HG03103 (cell line): ENCODE results near the gene BMP8B.
A peak's percentile ranks its signal among the peaks of the same experiment; 100 is the strongest.
"Not testable (repeated sequence)": the region's sequence is repeated elsewhere in the genome, so short reads cannot be mapped to it uniquely, and the experiment has no call there.

Source experiments
- ATAC-seq: cut with Tn5 transposase; IDR thresholded peaks from one replicate; pipeline ENCODE4 v1.9.1; 2021; ENCODE audit warnings: low read depth; ENCODE audit not compliant: unreplicated experiment

Gene BMP8B, protein sequence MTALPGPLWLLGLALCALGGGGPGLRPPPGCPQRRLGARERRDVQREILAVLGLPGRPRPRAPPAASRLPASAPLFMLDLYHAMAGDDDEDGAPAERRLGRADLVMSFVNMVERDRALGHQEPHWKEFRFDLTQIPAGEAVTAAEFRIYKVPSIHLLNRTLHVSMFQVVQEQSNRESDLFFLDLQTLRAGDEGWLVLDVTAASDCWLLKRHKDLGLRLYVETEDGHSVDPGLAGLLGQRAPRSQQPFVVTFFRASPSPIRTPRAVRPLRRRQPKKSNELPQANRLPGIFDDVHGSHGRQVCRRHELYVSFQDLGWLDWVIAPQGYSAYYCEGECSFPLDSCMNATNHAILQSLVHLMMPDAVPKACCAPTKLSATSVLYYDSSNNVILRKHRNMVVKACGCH

DNA sequence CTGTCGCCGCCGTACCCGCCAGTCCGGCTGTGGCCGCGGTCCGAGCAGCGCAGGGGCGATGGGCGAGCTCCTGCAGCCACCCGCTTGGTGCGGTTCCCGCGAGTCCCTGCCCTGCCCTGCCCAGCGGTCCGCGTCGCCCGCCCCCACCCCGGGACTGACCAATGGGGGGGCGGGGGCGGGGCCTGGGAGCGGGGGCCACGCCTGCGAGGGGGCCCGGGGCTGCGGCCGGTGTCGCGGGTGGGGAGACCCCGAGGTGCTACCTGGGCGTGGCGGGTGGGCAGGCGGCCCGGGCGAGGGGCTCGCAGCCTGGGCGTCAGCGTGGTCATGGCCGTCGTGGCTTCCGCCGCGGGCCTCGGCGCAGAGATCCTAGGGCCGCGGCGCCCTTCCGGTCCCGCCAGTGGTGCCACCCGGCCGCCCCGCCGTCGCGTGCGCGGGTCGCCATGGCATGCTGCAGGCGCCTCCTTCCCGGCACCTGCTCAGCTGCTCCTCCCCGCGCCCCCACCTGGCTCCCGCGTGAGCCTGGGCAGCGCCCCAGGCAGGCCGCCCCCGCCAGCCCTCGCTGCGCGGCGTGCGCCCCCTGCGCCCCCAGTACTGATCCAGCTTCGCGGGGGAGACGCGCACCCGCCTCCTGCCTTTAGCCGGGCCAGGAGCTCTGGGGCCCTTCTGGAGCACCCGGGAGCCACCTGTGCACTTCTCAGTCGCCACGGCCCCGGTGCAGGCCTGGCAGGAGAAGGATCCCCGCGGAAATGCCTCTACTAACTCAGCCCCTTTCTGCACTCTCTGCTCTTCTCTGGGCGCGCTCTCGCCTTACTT lies at the start of gene BMP8B:
Gene BMP8B (minus strand): TSS at position 108 of the 813 bp plus-strand sequence. CDS start 380 bp downstream, outside the sequence.
- no peak for ATAC-seq

DNA sequence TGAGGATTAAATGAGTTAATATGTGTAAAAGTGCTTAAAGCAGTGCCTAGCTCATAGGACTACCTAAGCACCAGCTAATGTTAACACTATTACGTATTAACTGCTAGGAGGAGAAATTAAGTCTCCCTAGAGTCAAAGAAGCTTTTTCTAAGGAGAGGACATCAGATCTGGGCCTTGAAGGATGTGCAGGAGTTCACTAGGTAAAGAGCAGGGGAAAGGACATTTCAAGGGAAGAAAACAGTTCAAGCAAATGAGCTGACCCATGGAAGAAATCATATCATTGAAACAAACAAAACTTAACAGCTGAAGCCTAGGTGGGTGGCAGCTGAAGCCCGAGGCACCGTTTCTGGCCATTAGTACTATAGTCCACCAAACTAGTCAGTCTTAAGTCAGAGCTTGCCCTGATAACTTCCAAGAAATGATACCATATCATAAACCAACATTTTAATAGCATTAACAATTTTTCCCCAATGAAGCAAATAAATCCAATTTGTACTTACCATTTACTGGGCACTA lies 48.0 kb upstream of the BMP8B start:
- no peak for ATAC-seq

DNA sequence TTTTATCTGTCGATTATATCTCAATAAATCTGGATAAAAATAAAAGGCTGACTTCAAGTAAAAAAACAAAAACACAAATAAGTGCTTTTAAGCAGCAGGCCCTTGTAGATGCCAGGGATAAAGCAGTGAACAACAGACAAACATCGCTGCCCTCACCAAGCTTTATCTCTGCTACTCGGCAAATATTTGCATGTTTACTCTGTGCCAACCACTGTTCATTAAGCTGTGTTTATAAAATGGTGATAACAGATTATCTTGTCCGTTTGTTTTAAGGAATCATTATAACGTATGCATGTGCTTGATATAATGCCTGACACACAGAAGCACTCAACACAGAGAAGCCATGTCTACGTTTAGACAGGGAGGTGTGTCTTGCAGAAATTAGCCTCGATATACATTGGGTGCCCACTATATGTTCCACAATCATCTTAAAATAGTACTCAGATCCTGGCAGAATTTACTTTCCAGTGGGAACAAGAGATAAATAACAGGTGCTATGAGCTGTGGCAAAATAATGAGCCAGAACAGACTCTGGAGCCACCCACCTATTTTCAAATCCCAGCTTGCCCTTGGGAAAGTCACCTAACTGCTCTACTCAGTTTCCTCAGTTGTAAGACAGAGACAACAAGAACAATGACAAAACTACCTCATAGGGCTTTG lies 47.4 kb upstream of the BMP8B start:
- no peak for ATAC-seq

DNA sequence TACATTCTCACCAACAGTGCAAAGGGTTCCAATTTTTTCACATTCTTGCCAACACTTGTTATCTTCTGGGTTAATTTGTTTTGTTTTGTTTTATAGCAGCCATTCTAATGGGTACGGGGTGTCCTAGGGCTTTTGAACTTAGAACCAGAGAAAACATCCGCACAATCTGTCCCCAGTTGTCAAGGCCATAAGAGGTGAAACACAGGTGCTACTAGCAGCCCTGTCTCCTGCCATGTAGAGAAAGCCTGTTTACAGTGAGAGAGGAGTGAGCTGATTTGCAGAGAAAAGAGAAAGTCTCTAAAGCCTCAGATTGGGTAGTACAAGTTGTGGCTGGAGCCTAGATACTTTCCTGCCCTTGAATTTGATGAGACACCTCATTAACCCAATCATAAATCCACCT lies 46.4 kb upstream of the BMP8B start:
- ATAC-seq: no peak

DNA sequence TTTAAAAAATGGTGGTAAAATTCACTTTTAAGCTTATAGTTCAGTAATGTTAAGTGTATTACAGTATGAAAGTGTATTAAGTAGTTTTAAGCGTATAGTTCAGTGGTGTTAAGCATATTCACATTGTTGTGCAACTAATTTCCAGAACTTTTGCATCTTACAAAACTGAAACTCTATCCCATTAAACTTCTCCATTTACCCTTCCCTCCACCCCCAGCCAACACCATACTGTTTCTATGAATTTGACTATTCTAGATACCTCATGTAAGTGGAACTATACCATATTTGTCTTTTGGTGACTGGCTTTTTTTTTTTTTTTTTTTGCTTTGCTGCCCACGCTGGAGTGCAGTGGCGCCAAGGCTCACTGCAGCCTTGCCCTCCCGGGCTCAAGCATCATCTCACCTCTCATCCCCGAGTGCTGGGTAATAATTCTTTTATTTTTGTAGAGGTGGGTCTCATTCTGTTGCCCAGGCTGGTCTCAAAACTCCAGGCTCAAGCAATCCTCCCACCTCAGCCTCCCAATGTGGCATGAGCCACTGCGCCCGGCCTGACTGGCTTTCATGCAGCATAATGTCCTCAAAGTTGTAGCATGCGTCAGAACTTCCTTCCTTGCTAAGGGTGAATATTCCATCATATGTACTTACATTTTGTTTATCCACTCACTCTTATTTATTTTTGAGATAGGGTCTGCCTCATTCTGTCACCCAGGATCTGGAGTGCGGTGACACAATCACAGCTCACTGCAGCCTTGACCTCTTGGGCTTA lies 45.1 kb upstream of the BMP8B start:
- no peak for ATAC-seq

DNA sequence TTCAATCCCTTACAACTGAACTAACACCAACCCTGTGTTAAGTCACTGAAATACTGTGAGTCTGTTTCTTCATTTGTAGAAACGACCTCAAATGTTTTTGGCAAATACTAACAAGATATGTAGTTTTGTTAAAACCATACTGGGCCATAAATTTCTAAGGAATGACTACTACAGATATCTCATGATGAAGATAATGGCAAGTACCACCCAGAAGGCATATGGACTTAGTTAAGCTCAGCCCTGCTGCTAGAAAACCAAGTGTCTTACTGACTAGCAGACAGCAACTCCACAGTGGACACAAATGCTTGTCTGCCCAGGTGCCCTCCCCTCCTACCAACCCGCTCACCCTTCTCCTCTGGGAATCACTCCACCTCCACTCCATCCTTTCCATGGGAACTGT lies 44.5 kb upstream of the BMP8B start:
- no peak for ATAC-seq

DNA sequence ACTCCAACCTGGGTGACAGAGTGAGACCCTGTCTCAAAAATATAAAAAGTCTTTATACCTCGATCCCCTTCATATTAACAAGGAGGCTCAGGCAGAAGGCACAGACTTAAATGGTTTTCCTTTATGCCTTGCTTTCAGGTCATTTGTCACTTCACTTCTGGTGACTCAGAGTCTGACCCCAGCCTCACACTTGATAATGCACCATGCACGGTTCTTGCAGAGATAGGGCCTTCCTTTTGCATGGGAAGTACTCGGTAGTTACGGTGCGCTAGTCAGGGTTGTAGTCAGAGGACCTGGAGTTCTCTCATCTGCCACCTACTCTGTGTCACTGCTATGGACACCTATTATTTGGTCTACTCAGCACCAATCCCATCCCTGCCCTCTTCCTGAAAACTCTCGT lies 43.6 kb upstream of the BMP8B start:
- no peak for ATAC-seq

DNA sequence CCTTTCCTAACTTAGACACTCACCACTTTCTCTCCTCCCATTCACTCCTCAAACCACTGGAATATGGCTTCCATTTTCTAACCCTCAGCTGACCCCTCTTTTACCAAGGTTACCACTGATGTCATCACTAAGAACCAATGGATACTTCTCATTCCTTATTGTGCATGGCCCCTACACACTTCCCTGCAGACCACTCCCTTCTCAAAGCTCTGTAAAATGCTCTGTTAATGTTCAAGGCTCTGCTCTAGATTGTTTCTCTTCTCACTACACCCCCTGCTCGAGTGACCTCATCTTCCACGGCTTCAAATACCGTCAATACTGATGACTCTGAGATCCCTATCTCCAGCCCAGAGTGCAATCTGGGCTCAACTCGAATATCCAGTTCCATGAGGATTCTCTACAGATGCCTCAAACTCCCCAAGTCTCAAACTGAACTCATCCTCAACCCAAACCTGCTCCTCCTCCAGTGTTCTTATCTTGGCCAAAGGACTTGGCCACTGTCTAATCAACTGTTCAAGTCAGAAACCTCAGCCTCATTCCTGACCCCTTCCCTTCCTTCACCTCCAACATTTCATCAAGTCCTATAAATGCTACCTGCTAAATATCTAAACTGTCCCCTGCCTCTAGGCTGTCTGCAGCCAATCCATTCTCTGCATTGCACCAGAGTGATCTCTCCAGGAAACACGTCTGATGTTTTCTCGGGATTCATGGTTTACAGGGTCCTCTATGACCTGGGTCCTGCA lies 41.3 kb upstream of the BMP8B start:
- no peak for ATAC-seq

DNA sequence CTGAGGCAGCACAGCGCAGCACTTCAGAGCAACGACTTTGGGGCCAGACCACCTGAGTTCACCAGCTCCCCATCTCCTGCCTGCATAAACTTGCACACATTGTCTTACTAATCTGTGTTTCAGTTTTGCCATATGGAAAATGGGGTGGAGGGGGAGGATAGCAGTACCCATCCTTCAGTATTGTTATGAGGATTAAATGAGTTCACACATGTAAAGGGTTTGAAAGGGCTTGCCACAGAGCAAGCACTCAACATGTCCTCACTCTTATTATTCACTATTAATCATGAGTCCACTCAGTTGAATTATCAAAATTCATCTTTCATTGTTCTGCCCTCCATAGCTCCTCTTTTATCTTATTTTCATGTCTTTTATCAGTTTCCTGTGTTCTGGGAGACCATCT lies 40.1 kb upstream of the BMP8B start:
- no peak for ATAC-seq

DNA sequence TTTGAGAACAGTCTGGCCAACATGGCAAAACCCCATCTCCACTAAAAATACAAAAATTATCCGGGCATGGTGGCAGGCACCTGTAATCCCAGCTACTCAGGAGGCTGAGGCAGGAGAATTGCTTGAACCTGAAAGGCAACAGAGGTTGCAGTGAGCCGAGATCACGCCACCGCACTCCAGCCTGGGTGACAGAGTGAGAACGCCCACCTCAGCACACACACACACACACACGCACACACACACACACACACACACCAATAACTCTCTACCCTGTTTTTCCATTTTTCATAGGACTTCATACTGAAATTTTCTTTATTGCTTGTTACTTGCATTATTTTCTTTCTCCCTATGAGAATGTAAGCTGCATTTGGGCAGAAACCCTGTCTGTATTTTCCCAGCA lies 39.6 kb upstream of the BMP8B start:
- ATAC-seq: not testable (repeated sequence)

DNA sequence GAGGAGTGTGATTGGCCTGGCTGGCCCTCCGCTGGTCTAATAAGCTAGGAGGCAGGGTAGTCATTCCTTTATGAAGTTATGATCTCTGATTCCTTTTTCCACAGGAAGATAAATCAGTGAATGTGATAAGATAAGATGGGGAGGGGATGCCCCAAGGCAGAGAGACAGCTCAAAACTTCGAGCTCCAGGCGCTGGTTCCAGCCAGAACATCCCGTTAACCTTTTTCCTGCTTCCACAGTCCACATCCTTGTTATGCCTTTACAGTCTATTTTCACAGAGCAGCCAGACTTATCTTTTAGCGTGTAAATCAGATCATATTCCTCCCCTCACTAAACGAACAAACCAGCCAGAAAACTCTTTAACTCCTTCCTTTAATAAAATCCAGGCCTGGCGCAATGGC lies 38.5 kb upstream of the BMP8B start:
- no peak for ATAC-seq

DNA sequence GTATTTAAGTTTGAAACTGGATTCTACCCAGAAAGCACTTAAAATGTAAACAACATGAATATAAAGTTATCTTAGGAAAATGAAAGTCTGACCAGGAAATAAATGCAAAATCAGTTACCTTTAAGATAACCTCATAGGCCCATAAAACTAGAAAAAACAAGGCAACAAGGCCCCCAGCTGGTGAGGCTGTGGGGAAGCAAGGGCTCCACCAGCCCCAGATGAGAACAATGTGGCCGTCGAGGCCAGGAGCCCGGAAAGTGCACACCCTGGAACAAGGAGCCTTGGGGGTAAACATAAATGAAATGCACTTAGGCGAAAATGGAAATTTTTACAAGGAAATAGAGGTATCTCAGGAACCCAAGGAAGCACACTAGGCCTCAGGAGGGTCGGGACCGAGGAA lies 37.9 kb upstream of the BMP8B start:
- no peak for ATAC-seq

DNA sequence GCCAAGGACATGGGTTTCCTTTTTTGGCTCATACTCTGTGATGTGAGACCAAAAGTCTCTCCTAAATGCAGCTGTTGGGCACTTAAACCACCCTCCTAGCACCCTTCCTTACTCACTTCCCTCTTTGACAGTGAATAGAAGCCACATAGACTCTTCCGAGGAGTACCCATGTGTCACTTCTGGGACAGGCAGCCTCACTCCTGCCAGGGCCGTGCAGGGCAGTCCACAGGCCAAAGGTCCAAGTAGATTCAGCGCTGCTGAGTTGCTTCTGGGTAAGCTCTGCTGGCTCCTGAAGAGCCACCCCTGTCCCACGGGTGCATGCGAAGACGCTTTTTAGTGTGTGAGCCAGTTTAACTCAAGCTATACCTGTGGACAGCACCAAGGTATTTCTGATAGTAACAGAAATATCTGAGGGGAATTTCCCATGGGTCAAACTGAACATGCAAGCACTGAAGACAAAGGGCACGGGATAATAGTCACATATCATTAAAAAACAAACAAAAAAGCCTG lies 36.8 kb upstream of the BMP8B start:
- no peak for ATAC-seq

DNA sequence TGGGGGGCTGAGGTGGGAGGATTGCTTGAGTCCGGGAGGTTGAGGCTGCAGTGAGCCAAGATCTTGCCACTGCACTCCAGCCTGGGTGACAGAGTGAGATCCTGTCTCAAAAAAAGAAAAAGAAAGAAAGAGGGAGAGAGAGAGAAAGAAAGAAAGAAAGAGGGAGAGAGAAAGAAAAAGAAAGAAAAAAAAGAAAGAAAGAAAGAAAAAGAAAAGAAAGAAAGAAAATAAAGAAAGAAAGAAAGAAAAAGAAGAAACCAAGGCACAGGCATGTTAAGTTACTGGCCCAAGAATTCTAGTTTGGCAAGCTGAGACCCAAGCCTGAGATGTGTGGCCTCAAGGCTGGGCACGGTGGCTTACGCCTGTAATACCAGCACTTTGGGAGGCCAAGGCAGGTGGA lies 34.8 kb upstream of the BMP8B start:
- ATAC-seq: not testable (repeated sequence)

DNA sequence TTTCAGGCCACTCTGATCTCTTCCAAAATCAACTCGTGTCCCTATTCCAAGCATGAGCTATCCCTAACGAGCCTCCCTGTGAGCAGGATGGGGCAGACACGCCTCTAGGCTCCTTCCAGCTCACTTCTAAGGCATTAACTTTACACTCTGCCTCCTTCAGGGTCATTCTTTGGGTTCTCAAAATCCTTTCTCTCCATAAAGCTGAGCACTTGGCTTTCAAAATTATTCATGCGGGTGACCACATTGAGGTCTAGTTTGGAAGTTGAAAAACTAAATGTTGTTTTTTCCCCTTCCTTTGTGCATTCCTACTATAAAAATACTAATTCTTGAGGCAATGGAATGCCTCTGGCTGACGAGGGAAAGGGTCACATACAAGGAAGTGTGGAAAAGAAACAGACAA lies 33.5 kb upstream of the BMP8B start:
- ATAC-seq: no peak

DNA sequence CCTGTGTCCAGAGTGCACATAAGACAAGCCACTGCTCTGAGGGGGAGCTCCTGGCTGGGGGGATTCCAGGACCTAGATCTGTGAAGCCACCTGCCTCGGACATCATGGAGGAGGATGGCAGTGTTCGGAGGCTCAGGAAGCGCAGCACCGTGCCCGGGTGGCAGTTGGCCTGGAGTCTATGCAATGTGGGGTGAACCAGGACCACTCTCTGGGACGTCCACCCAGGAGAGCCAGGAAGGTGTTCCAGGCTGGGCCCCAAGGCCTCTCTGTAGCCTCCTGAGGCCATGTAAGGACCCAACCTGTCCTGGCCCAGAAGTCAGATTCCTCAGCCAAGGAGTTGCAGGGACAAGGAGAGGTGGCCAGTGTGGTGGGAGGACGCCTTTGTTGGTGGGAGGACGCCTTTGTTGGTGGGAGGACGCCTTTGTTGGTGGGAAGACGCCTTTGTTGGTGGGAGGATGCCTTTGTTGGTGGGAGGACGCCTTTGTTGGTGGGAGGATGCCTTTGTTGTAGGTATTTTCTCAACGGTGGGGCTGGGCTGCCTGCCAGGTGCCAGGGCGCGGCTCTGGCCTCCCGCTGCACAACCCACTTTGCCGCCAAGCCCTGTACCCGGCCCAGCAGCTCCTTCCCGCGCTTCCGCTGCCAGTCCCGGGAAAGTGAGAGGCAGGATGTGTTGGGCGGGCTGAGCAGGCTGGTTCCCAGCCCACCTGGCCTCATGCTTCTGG lies 30.6 kb upstream of the BMP8B start:
- ATAC-seq: no peak

DNA sequence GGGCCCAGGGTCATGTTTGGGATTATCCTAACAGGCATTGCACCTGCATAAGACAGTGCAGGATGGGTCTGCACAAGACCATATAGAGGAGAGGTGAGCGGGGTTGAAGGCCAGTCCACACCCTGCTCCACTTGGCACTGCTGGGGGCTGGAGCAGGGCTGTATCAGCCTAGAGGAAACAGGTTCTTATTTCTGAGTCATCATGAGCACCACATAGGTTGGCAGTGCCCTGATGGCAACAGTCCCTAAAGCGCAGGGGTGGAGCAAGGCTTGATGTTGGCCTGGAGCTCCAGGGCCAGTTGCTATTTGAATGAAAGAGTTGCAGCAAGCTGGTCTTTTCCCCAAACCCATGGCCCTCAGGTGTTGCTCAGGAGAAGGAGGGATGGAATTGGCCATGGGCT lies 29.8 kb upstream of the BMP8B start:
- ATAC-seq: no peak

DNA sequence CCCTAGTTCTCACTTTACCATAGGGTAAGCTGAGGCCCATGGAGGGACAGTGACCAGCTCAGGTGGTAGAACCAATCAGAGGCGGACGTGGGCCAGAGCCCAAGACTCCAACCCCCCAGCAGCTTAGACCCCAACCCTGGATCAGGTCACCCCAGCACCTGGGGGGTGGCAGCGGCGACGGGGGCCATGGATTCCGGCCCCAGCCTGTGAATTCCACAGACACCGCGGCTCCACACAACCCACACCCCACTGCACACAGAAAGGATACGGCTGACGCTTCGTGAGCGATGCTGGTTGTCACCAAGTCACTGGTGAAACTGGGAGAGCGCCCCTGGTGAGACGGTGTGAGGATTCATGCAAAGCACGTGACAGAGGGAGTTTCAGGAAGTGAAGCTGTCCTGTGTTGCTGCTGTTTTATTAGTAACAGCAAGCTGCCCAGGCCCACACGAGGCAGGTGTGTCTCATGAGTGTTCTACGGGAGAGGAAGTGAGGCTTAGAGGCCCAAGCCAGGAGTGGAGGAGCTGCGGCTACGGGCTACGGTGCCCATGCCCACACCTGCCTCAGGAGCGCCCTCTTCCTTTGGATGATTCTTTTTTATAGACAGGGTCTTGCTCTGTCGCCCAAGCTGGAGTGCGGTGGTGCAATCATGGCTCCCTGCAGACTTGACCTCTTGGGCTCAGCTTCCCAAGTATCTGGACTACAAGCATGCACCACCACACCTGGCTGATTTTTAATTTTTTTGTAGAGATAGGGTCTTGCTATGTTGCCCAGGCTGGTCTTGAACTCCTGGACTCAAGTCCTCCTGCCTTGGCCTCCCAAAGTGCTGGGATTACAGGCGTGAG lies 28.6 kb upstream of the BMP8B start:
- ATAC-seq: peak; percentile 73
